Kidney (tissue), 14 donors: ENCODE results near the gene ARHGEF11. TPM values are rescaled to one million over a fixed set of nuclear protein-coding genes. Genes with fewer than 3 reads are reported as not detected.

Experiments used
- DNase-seq, 5 donors: peaks; one replicate each; pipeline ENCODE4 v3.0.0-alpha.2; 2013 to 2020
- FAIRE-seq: peaks from 2 replicates; lab custom pipeline; 2012; peaks lifted over from hg19 to GRCh38; lab: Jason Lieb, UNC
- H3K27ac ChIP-seq, 2 donors: one replicate each; pipeline ENCODE4 v1.7.0; 2013; ENCODE audit warnings: low read depth in 2 of 2, low read length in 2 of 2, inconsistent platforms in 1 of 2
- H3K27me3 ChIP-seq: one replicate; pipeline ENCODE4 v1.7.1; 2013; ENCODE audit warnings: low read length, inconsistent platforms; ENCODE audit not compliant: control insufficient read depth, insufficient read depth
- H3K36me3 ChIP-seq, 3 donors: one replicate each; pipeline versions ENCODE4 v1.7.0 to v1.7.1; 2013; ENCODE audit warnings: low read length in 3 of 3, control low read depth in 1 of 3, inconsistent platforms in 1 of 3; ENCODE audit not compliant: insufficient read depth in 3 of 3, control insufficient read depth in 2 of 3
- H3K4me1 ChIP-seq, 3 donors: one replicate each; pipeline versions ENCODE4 v1.7.0 to v1.7.1; 2013; ENCODE audit warnings: low read length in 3 of 3, inconsistent platforms in 1 of 3, low read depth in 1 of 3; ENCODE audit not compliant: control insufficient read depth in 2 of 3, insufficient read depth in 2 of 3
- H3K4me3 ChIP-seq, 3 donors: one replicate each; pipeline versions ENCODE4 v1.7.0 to v1.8.1; 2013; ENCODE audit warnings: low read length in 3 of 3, control low read depth in 1 of 3, inconsistent platforms in 1 of 3
- H3K9ac ChIP-seq, 3 donors: one replicate each; pipeline versions ENCODE4 v1.7.0 to v1.7.1; 2013; ENCODE audit warnings: low read length in 3 of 3, control low read depth in 1 of 3, inconsistent platforms in 1 of 3
- H3K9me3 ChIP-seq, 3 donors: one replicate each; pipeline versions ENCODE4 v1.7.0 to v1.7.1; 2013; ENCODE audit warnings: low read length in 3 of 3, control low read depth in 1 of 3, inconsistent platforms in 1 of 3; ENCODE audit not compliant: control insufficient read depth in 2 of 3, insufficient read depth in 1 of 3
- CTCF ChIP-seq: IDR thresholded peaks from 3 replicates; pipeline ENCODE4 v1.5.1; 2012; ENCODE audit warnings: mild to moderate bottlenecking, moderate library complexity, borderline replicate concordance; ENCODE audit not compliant: insufficient read depth; ENCODE audit errors: extremely low read depth
- intact Hi-C: fragments of 100-400 bp; cut with DNase I; formaldehyde crosslinking; loops from one replicate; pipeline ENCODE4 v1.11.1; 2022
- polyA plus RNA-seq: library from polyadenylated mRNA; stranded (reverse); fragments of 350-450 nt; fragmentation: Illumina TruSeq; extraction: RNeasy Lipid Tissue Mini Kit (QIAGEN cat#74804); gene quantifications from one replicate; pipeline ENCODE4 v1.2.3, GENCODE V29; 2014; ENCODE audit warnings: low read depth, low replicate concordance; ENCODE audit not compliant: insufficient read depth
- total RNA-seq: library from RNA; stranded (reverse); fragmentation: NEBNext Ultra II Directional; extraction: Animal tissue kit (Norgen Biotek cat#: 25700); gene quantifications from one replicate; pipeline ENCODE4 v1.2.1, GENCODE V29; 2021
- donor health status: control.
- donor health status: control.
- donor health status: control.
- donor health status: control.
- donor health status: control.
- donor health status: DM: yes; HTN: yes; CAD: no.
- donor health status: Normal renal cell carcinoma (clear cell type).

ARHGEF11 gene
- total and polyA plus RNA-seq, 2 donors from 2014 or later = 8.8 to 36.4 TPM

DNA sequence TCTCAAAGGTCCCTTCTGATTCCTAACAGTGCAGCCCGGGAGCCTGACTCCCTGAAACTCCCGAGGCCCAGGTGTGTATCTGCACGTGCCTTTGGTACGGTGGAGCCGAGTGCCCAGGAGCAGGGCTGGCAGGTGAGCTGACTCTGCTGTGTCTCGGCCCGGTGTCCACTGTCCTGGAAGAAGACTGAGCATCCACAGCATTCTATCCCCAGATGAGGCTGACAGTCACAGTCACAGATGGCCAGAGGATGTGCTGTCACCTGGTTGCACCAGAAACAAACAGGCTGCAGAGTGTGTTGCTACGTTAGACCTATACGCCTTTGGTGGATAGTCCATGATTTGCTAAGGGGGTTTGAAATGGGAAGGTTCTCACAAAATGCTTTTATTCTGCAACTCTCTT is 44.2 kb upstream of the ARHGEF11 start:
- no peaks in the 10 kb centered on the region for H3K4me1 ChIP-seq
- H3K9me3 ChIP-seq = no peaks in the 10 kb centered on the region
- no peak overlapping the region for H3K9ac ChIP-seq
- no peak overlapping the region for H3K27ac ChIP-seq
- TF ChIP-seq CTCF = no peak
- DNase-seq (no peak), FAIRE-seq (no peak)
- intact Hi-C loops = loop anchor here (5.0 kb wide), 1 partner anchor 68 kb away; no protein-coding TSS in a partner anchor
- H3K27me3 ChIP-seq = no peaks in the 10 kb centered on the region
- no peaks in the 10 kb centered on the region for H3K36me3 ChIP-seq
- H3K4me3 ChIP-seq = no peak overlapping the region

GRCh38 chr1:157088607-157089006 is 43.1 kb upstream of the ARHGEF11 start:
- Histone ChIP-seq H3K27ac (no peak overlapping the region), H3K27me3 (no peaks in the 10 kb centered on the region), H3K9me3 (no peaks in the 10 kb centered on the region), H3K4me1 (no peaks in the 10 kb centered on the region), H3K4me3 (no peak overlapping the region), H3K9ac (no peak overlapping the region), H3K36me3 (no peaks in the 10 kb centered on the region)
- TF ChIP-seq CTCF = no peak
- DNase-seq (no peak), FAIRE-seq (no peak)
- intact Hi-C loops = no loop called here

GRCh38 chr1:157087030-157087429 is 41.5 kb upstream of the ARHGEF11 start:
- Histone ChIP-seq H3K27ac (no peak overlapping the region), H3K4me3 (no peak overlapping the region), H3K9me3 (no peaks in the 10 kb centered on the region), H3K4me1 (no peaks in the 10 kb centered on the region), H3K9ac (no peak overlapping the region), H3K36me3 (no peaks in the 10 kb centered on the region), H3K27me3 (no peaks in the 10 kb centered on the region)
- DNase-seq (no peak), FAIRE-seq (no peak)
- TF ChIP-seq CTCF = no peak
- intact Hi-C loops = no loop called here

DNA sequence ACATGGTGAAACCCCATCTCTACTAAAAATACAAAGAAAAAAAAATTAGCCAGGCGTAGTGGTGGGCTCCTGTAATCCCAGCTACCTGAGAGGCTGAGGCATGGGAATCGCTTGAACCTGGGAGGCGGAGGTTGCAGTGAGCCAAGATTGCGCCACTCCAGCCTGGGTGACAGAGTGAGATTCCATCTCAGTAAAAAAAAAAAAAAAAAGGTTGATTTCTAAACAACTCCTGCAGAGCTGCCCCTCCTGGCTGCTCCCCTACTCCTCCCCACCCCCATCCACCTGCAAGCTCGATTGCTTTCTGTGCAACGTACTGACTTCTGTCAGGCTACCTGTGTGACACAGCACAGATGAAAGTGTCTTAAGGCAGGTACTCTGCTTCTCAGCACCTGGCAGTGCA is 40.8 kb upstream of the ARHGEF11 start:
- intact Hi-C loops = no loop called here
- FAIRE-seq (no peak), DNase-seq (no peak)
- Histone ChIP-seq H3K27ac (no peak overlapping the region), H3K36me3 (no peaks in the 10 kb centered on the region), H3K9ac (no peak overlapping the region), H3K4me3 (no peak overlapping the region), H3K27me3 (no peaks in the 10 kb centered on the region), H3K4me1 (no peaks in the 10 kb centered on the region), H3K9me3 (no peaks in the 10 kb centered on the region)
- TF ChIP-seq CTCF = no peak
